KOPT-K1 (cell line): Measurements from ENCODE around the gene C1orf94.

Experiments used
- H3K27ac ChIP-seq: fragments of 200-600 bp; sonication (generic); 2 replicates; pipeline ENCODE4 v1.5.1; 2016; ENCODE audit warnings: antibody characterized with exemption, mild to moderate bottlenecking, low read depth, low read length; ENCODE audit not compliant: poor library complexity, severe bottlenecking
- H3K36me3 ChIP-seq: fragments of 200-600 bp; sonication (generic); 2 replicates; pipeline ENCODE4 v1.5.1; 2017; ENCODE audit warnings: antibody characterized with exemption, mild to moderate bottlenecking, low read length, moderate library complexity; ENCODE audit not compliant: insufficient read depth
- H3K9me3 ChIP-seq: fragments of 200-600 bp; sonication (generic); 2 replicates; pipeline ENCODE4 v1.5.1; 2017; ENCODE audit warnings: antibody characterized with exemption, low read length, mild to moderate bottlenecking; ENCODE audit not compliant: insufficient read depth, poor library complexity, severe bottlenecking

The C1orf94 gene

GRCh38 chr1:34266127-34266951 is 89.6 kb downstream of the C1orf94 start:
- Histone ChIP-seq H3K9me3 (no peaks in the 10 kb centered on the region), H3K36me3 (no peaks in the 10 kb centered on the region), H3K27ac (no peak overlapping the region)

GRCh38 chr1:34267326-34267725 is 90.6 kb downstream of the C1orf94 start:
- no peaks in the 10 kb centered on the region for H3K36me3 ChIP-seq
- H3K27ac ChIP-seq, result no peak overlapping the region
- no peaks in the 10 kb centered on the region for H3K9me3 ChIP-seq

DNA sequence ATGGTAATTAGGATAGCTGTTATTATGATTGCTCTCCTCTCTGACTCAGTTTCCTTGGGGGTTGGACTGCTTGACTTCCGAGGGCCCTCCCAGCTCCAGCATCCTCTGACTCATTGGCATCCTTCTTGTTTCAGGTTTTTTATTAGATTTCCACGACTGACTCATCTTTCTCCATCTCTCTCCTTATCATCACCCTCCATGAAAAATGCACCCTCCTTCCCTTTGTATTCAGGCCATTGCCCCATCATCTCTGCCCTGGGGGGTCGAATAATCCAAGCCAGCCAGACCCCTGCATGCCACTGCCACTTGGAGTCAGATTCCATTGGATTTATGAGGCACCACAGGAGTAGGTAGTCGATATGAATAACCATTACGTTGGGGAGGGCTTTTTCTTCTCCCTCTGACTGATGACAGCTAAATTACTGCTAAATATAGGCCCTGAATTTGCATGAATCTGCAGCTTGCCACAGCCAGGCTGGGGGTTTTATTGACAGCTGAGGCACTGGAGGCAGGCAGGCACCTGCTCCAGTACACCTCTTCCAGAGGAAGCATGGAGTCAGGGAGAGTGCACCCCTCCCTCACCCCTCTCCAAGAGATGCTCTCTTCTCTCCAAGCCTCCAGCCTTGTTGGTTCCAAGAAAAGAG is 91.7 kb downstream of the C1orf94 start:
- H3K27ac ChIP-seq, result no peak overlapping the region
- H3K36me3 ChIP-seq, result no peaks in the 10 kb centered on the region

More for the DNA sequence above, 91.7 kb downstream of the C1orf94 start:
- H3K9me3 ChIP-seq, result no peaks in the 10 kb centered on the region
